Neuronal stem cell (in vitro differentiated cells): Measurements from ENCODE around the gene KCNQ1.

Experiments
- DNase-seq: peaks from one replicate; pipeline ENCODE4 v3.0.0-alpha.2; 2013; ENCODE audit warnings: low spot score
- H2AFZ ChIP-seq: one replicate; pipeline ENCODE4 v1.6.1; 2013; ENCODE audit warnings: mild to moderate bottlenecking, low read length, inconsistent platforms
- H2AK5ac ChIP-seq: 2 replicates; pipeline ENCODE4 v1.6.1; 2013; ENCODE audit warnings: low read depth, mild to moderate bottlenecking, inconsistent platforms, low read length, moderate library complexity, mixed read lengths
- H2BK120ac ChIP-seq: 2 replicates; pipeline ENCODE4 v1.6.1; 2013; ENCODE audit warnings: low read depth, mild to moderate bottlenecking, inconsistent platforms, low read length, moderate library complexity, mixed read lengths
- H2BK12ac ChIP-seq: one replicate; pipeline ENCODE4 v1.6.1; 2013; ENCODE audit warnings: low read length, inconsistent platforms
- H2BK15ac ChIP-seq: 2 replicates; pipeline ENCODE4 v1.6.1; 2013; ENCODE audit warnings: mild to moderate bottlenecking, low read length, inconsistent platforms, mixed read lengths
- H2BK5ac ChIP-seq: one replicate; pipeline ENCODE4 v1.6.1; 2013; ENCODE audit warnings: inconsistent platforms, mild to moderate bottlenecking, low read length, moderate library complexity
- H3K14ac ChIP-seq: one replicate; pipeline ENCODE4 v1.6.1; 2013; ENCODE audit warnings: low read length, inconsistent platforms
- H3K18ac ChIP-seq: 2 replicates; pipeline ENCODE4 v1.6.1; 2013; ENCODE audit warnings: low read length, inconsistent platforms
- H3K23ac ChIP-seq: 2 replicates; pipeline ENCODE4 v1.6.1; 2013; ENCODE audit warnings: low read depth, mild to moderate bottlenecking, mixed read lengths, low read length, inconsistent platforms; ENCODE audit not compliant: poor library complexity
- H3K27ac ChIP-seq: replicated peaks from 3 replicates; pipeline ENCODE4 v1.5.1; 2013; ENCODE audit warnings: low read length, inconsistent platforms
- H3K27me3 ChIP-seq, 3 experiments: 2 replicates each; pipeline ENCODE4 v1.6.1; 2013; ENCODE audit warnings: low read length in 3 of 3, mild to moderate bottlenecking in 2 of 3, inconsistent platforms in 1 of 3, low read depth in 1 of 3, mixed read lengths in 1 of 3, moderate library complexity in 1 of 3; ENCODE audit not compliant: control insufficient read depth in 3 of 3, insufficient read depth in 3 of 3
- H3K36me3 ChIP-seq, 2 donors: replicated peaks in 1 of 2; 2 replicates each; pipeline ENCODE4 v1.6.1; 2013; ENCODE audit warnings: low read length in 2 of 2; ENCODE audit not compliant: control insufficient read depth in 2 of 2, insufficient read depth in 2 of 2
- H3K4ac ChIP-seq: 2 replicates; pipeline ENCODE4 v1.6.1; 2013; ENCODE audit warnings: inconsistent platforms, mild to moderate bottlenecking, low read length, moderate library complexity
- H3K4me1 ChIP-seq, 2 donors: 1 replicate in 1 of 2; 2 replicates in 1 of 2; pipeline ENCODE4 v1.6.1; 2013; ENCODE audit warnings: low read length in 2 of 2, low read depth in 1 of 2; ENCODE audit not compliant: control insufficient read depth in 2 of 2, insufficient read depth in 1 of 2
- H3K4me2 ChIP-seq: one replicate; pipeline ENCODE4 v1.6.1; 2013; ENCODE audit warnings: mild to moderate bottlenecking, low read length, inconsistent platforms; ENCODE audit not compliant: insufficient read depth, poor library complexity, severe bottlenecking
- H3K4me3 ChIP-seq, 2 donors: 2 replicates each; pipeline ENCODE4 v1.5.1; 2013; ENCODE audit warnings: low read length in 2 of 2, mild to moderate bottlenecking in 2 of 2, inconsistent platforms in 1 of 2, moderate library complexity in 1 of 2
- H3K79me1 ChIP-seq: one replicate; pipeline ENCODE4 v1.6.1; 2013; ENCODE audit warnings: low read depth, mild to moderate bottlenecking, inconsistent platforms, low read length, moderate library complexity
- H3K9ac ChIP-seq: one replicate; pipeline ENCODE4 v1.6.1; 2013; ENCODE audit warnings: mild to moderate bottlenecking, low read depth, low read length, inconsistent platforms; ENCODE audit not compliant: poor library complexity
- H3K9me3 ChIP-seq, 2 donors: replicated peaks in 1 of 2; 2 replicates each; pipeline versions ENCODE3 to v1.6.1; 2013; ENCODE audit warnings: low read length in 2 of 2, mild to moderate bottlenecking in 2 of 2, inconsistent platforms in 1 of 2, low read depth in 1 of 2, mixed read lengths in 1 of 2, moderate library complexity in 1 of 2; ENCODE audit not compliant: control insufficient read depth in 2 of 2, insufficient read depth in 1 of 2
- H4K8ac ChIP-seq: one replicate; pipeline ENCODE4 v1.6.1; 2013; ENCODE audit warnings: low read depth, mild to moderate bottlenecking, inconsistent platforms, low read length, moderate library complexity
- H4K91ac ChIP-seq: one replicate; pipeline ENCODE4 v1.6.1; 2013; ENCODE audit warnings: low read length, low read depth, mild to moderate bottlenecking, inconsistent platforms; ENCODE audit not compliant: poor library complexity
- WGBS, 2 donors: extraction: QIAGEN DNeasy Blood & Tissue Kit; methylation state at CpG; one replicate each; pipeline ENCODE4 v1.1.7; 2013; ENCODE audit warnings: missing lambda C conversion rate in 2 of 2, mixed read lengths in 1 of 2; ENCODE audit not compliant: insufficient read length in 2 of 2, insufficient replicate concordance in 1 of 2; ENCODE audit errors: extremely low coverage in 2 of 2; 5-methylcytosine and 5-hydroxymethylcytosine counted together

KCNQ1 gene

DNA sequence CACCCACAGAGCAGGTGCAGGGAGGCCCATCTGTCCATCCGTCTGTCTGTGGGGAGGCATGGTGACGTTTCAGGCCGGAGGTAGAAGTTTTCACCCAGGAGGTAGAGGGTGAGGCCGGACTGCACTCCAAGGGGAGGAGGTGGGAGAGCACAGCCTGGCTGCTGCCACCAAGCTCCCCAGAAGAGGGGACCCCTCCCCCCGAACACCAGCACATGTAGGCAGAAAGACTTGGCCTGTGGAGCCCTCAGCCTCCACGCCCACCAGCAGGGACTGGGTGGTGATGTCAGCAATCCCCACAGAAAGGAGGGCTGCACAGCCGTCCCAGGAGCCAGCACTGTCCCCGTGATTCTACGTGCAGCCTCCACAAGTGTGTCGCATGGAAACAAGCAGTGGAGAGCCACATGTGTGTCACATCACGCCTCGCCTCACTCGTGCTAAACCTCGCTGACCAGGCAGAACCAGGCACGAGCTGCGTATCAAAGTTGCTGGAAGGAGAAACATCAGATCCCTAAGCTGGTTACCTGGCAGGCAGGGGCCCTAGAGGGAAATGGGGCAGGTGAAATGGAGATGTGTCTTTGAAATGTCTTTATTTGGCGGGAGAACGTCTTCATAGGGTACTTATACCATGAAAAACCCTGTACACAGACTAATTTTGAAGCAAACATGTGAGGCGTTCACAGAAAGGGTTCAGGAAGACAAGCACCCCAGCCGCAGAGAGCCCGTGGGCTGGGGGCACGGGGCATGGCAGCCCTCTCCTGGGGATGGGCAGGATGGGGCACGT is 391.7 kb downstream of the KCNQ1 start:
- Histone ChIP-seq H3K9me3 (no peaks in the 10 kb centered on the region), H4K91ac (peak overlapping the region; percentile 53), H3K36me3 (no peaks in the 10 kb centered on the region), H2AFZ (no peak overlapping the region), H3K9ac (no peak overlapping the region), H3K18ac (peak overlapping the region; percentile 13), H2BK12ac (no peak overlapping the region), H3K27ac (no peak overlapping the region), H2BK5ac (peak overlapping the region; percentile 63), H3K4me2 (no peak overlapping the region), H4K8ac (no peak overlapping the region), H2BK15ac (peak overlapping the region; percentile 100), H3K4me1 (peaks cover 35 to 37% of the 10 kb centered on the region in 2 donors), H3K14ac (no peak overlapping the region), H3K79me1 (peaks cover 1% of the 10 kb centered on the region), H3K27me3 (peaks cover 0 to 38% (median 0%) of the 10 kb centered on the region in 3 experiments), H2BK120ac (peak overlapping the region; percentile 92), H3K4me3 (no peak overlapping the region), H2AK5ac (peak overlapping the region; percentile 100), H3K23ac (peak overlapping the region; percentile 37), H3K4ac (peak overlapping the region; percentile 94)
- no peak for DNase-seq
- WGBS, 2 donors, result no CpG with 5 or more reads among the region's 23 CpGs

DNA sequence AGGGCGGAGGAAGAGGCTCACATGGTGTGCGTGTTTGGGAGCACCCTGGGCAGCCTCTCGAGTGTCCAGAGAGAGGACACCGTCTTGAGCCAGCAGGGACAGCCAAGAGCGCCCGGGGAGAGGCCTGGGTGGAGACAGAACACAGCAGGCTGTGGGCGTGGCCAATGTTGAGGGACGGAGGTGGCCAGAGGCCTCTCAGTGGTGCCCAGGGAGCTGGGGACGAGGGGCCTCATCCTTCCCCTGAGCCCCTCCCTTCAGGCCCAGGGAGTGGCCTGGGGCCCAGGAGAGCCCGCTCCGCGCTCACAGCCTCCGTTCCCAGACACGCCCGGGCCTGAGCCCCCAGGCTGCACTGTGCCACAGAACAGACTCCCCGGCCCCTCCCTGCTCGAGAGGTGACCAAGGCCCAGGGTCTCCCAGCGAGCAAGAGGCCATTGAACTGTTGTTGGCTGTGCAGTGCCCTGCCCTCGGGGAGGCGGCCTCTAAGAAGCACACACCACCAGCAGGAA is 392.3 kb downstream of the KCNQ1 start:
- Histone ChIP-seq H3K18ac (peak overlapping the region; percentile 94), H2BK12ac (peak overlapping the region; percentile 60), H3K36me3 (no peaks in the 10 kb centered on the region), H2AK5ac (peak overlapping the region; percentile 100), H3K9me3 (no peaks in the 10 kb centered on the region), H3K9ac (no peak overlapping the region), H3K23ac (peak overlapping the region; percentile 25), H4K8ac (peak overlapping the region; percentile 95), H3K4ac (no peak overlapping the region), H3K14ac (peak overlapping the region; percentile 39), H3K79me1 (peaks cover 1% of the 10 kb centered on the region), H3K4me1 (peaks cover 35 to 37% of the 10 kb centered on the region in 2 donors), H2BK5ac (peak overlapping the region; percentile 93), H3K4me2 (no peak overlapping the region), H2AFZ (peak overlapping the region; percentile 73), H4K91ac (peak overlapping the region; percentile 19), H3K27ac (no peak overlapping the region), H3K27me3 (peaks cover 0 to 45% (median 0%) of the 10 kb centered on the region in 3 experiments), H2BK120ac (peak overlapping the region; percentile 82), H2BK15ac (peak overlapping the region; percentile 100), H3K4me3 (no peak overlapping the region)
- no CpG with 5 or more reads among the region's 20 CpGs for WGBS, 2 donors
- peak; percentile 50 for DNase-seq

DNA sequence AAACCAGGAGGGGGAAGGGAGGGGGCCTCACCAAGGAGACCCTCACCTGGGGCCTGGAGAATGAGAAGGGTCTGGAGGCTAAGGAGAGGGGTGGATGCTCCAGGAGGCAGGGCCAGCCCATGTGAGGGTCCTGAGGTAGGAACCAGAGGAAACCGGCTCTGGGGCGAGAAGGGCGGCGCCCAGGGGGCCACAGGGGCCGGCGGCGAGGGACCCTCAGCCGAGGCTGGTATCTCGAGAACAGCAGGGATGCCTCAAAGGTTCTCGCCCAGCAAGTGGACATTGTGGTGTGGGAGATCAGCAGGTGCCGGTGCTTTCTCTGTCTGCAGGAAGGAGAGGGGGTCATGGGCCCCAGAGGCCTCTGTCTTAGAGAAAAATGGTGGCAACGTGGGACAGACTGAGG is 392.8 kb downstream of the KCNQ1 start:
- no CpG with 5 or more reads among the region's 12 CpGs for WGBS, 2 donors
- Histone ChIP-seq H4K8ac (peak overlapping the region; percentile 95), H3K9me3 (no peaks in the 10 kb centered on the region), H3K4me3 (no peak overlapping the region), H2AFZ (peak overlapping the region; percentile 73), H3K23ac (peak overlapping the region; percentile 25), H3K4me2 (no peak overlapping the region), H2BK5ac (peak overlapping the region; percentile 93), H3K4me1 (peaks cover 35 to 37% of the 10 kb centered on the region in 2 donors), H3K9ac (no peak overlapping the region), H3K14ac (peak overlapping the region; percentile 39), H4K91ac (peak overlapping the region; percentile 19), H3K18ac (peak overlapping the region; percentile 94), H2BK15ac (peak overlapping the region; percentile 100), H3K4ac (peak overlapping the region; percentile 85), H2AK5ac (peak overlapping the region; percentile 100), H3K36me3 (no peaks in the 10 kb centered on the region), H3K79me1 (peaks cover 1% of the 10 kb centered on the region), H3K27me3 (peaks cover 0 to 48% (median 2%) of the 10 kb centered on the region in 3 experiments), H2BK12ac (peak overlapping the region; percentile 93), H3K27ac (no peak overlapping the region), H2BK120ac (peak overlapping the region; percentile 82)
- no peak for DNase-seq

DNA sequence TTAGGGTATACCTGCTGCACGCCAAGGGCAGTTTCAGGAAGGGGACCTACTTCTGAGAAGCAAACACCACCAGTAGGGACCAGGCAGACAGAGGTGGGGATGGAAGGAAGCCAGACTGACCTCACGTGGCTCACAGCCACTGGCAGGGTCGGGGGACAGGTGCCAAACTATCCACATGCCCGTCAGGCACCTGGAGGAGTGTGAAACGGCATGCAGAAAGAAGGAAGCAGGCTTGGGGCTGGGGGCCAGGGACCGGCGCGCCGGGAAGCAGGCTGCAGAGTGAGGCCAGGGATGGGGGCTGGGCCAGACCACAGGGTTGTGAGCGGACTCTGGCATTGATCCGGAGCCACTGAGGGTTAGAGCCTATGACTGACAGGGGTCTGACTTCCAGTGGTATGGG is 393.3 kb downstream of the KCNQ1 start:
- peak overlapping the region; percentile 70 for H2BK120ac ChIP-seq
- no peak for DNase-seq
- H3K14ac ChIP-seq, result peak overlapping the region; percentile 89
- H3K4me3 ChIP-seq, result no peak overlapping the region
- peak overlapping the region; percentile 93 for H2BK5ac ChIP-seq
- no peaks in the 10 kb centered on the region for H3K9me3 ChIP-seq
- H3K9ac ChIP-seq, result peak overlapping the region; percentile 60
- H2BK15ac ChIP-seq, result peak overlapping the region; percentile 100
- no peak overlapping the region for H3K27ac ChIP-seq
- H3K4me2 ChIP-seq, result no peak overlapping the region
- peak overlapping the region; percentile 85 for H3K4ac ChIP-seq
- peaks cover 0 to 53% (median 2%) of the 10 kb centered on the region in 3 experiments for H3K27me3 ChIP-seq
- H4K8ac ChIP-seq, result no peak overlapping the region
- H3K36me3 ChIP-seq, result no peaks in the 10 kb centered on the region
- H2AFZ ChIP-seq, result no peak overlapping the region
- H3K4me1 ChIP-seq, result peaks cover 37% of the 10 kb centered on the region in 2 donors
- no CpG with 5 or more reads among the region's 11 CpGs for WGBS, 2 donors
- peak overlapping the region; percentile 16 for H3K23ac ChIP-seq
- peaks cover 1% of the 10 kb centered on the region for H3K79me1 ChIP-seq
- peak overlapping the region; percentile 100 for H2AK5ac ChIP-seq
- peak overlapping the region; percentile 97 for H4K91ac ChIP-seq
- peak overlapping the region; percentile 94 for H3K18ac ChIP-seq
- peak overlapping the region; percentile 93 for H2BK12ac ChIP-seq
